ENCODE results near the gene PRX.

Gene PRX

GRCh38 chr19:40394816-40395210, 18.4 kb downstream of the PRX start:
- H4K91ac ChIP-seq (ENCODE audit: low read depth, low read length, poor library complexity): no peak overlapping the region
- H2AFZ ChIP-seq (ENCODE audit: low read length): no peak overlapping the region
- no peaks in the 10 kb centered on the region for H3K9me3 ChIP-seq (replicated peaks in 1 of 2; ENCODE audit: control insufficient read depth in 2 of 2, insufficient read depth in 1 of 2, low read depth in 1 of 2, low read length in 2 of 2)
- H4K8ac ChIP-seq (ENCODE audit: low read depth, low read length): no peak overlapping the region
- H3K27me3 ChIP-seq (ENCODE audit: control insufficient read depth in 3 of 3, insufficient read depth in 3 of 3, low read depth in 1 of 3, low read length in 3 of 3): peaks cover 0 to 5% (median 4%) of the 10 kb centered on the region in 3 experiments
- H3K79me1 ChIP-seq (ENCODE audit: low read depth, low read length): no peaks in the 10 kb centered on the region
- WGBS, 2 donors (ENCODE audit: extremely low coverage in 2 of 2, insufficient read length in 2 of 2, insufficient replicate concordance in 1 of 2): no CpG with 5 or more reads among the region's 13 CpGs
- no peak overlapping the region for H2BK120ac ChIP-seq (ENCODE audit: low read depth, low read length)
- peak overlapping the region; percentile 62 for H2BK15ac ChIP-seq (ENCODE audit: low read length)
- no peak overlapping the region for H3K14ac ChIP-seq (ENCODE audit: low read length)
- peak overlapping the region; percentile 44 for H3K23ac ChIP-seq (ENCODE audit: low read depth, low read length, poor library complexity)
- H2BK12ac ChIP-seq (ENCODE audit: low read length): no peak overlapping the region
- H2AK5ac ChIP-seq (ENCODE audit: low read depth, low read length): peak overlapping the region; percentile 74
- peaks cover 0 to 5% of the 10 kb centered on the region in 2 donors for H3K4me1 ChIP-seq (ENCODE audit: control insufficient read depth in 2 of 2, insufficient read depth in 1 of 2, low read depth in 1 of 2, low read length in 2 of 2)
- DNase-seq (ENCODE audit: low spot score): no peak
- H3K4ac ChIP-seq (ENCODE audit: low read length): no peak overlapping the region
- peak overlapping the region; percentile 2 for H3K18ac ChIP-seq (ENCODE audit: low read length)
- no peak overlapping the region for H3K4me3 ChIP-seq (ENCODE audit: low read length in 2 of 2)
- H2BK5ac ChIP-seq (ENCODE audit: low read length): no peak overlapping the region
- H3K9ac ChIP-seq (ENCODE audit: low read depth, low read length, poor library complexity): peak overlapping the region; percentile 72
- H3K4me2 ChIP-seq (ENCODE audit: insufficient read depth, low read length, poor library complexity, severe bottlenecking): no peak overlapping the region
- H3K27ac ChIP-seq (replicated peaks; ENCODE audit: low read length): no peak overlapping the region
- no peaks in the 10 kb centered on the region for H3K36me3 ChIP-seq (replicated peaks in 1 of 2; ENCODE audit: control insufficient read depth in 2 of 2, insufficient read depth in 2 of 2, low read length in 2 of 2)

- Histone ChIP-seq H2BK5ac (ENCODE audit: low read length) (no peak overlapping the region), H4K91ac (ENCODE audit: low read depth, low read length, poor library complexity) (no peak overlapping the region), H3K4ac (ENCODE audit: low read length) (no peak overlapping the region), H3K23ac (ENCODE audit: low read depth, low read length, poor library complexity) (no peak overlapping the region), H4K8ac (ENCODE audit: low read depth, low read length) (no peak overlapping the region), H2BK12ac (ENCODE audit: low read length) (peak overlapping the region; percentile 68), H3K4me3 (ENCODE audit: low read length in 2 of 2) (no peak overlapping the region), H3K4me2 (ENCODE audit: insufficient read depth, low read length, poor library complexity, severe bottlenecking) (no peak overlapping the region), H2AFZ (ENCODE audit: low read length) (no peak overlapping the region), H3K79me1 (ENCODE audit: low read depth, low read length) (no peaks in the 10 kb centered on the region), H2AK5ac (ENCODE audit: low read depth, low read length) (peak overlapping the region; percentile 74), H3K14ac (ENCODE audit: low read length) (no peak overlapping the region), H3K27me3 (ENCODE audit: control insufficient read depth in 3 of 3, insufficient read depth in 3 of 3, low read depth in 1 of 3, low read length in 3 of 3) (peaks cover 0 to 5% (median 4%) of the 10 kb centered on the region in 3 experiments), H2BK15ac (ENCODE audit: low read length) (peak overlapping the region; percentile 51), H3K18ac (ENCODE audit: low read length) (peak overlapping the region; percentile 2), H3K27ac (replicated peaks; ENCODE audit: low read length) (no peak overlapping the region), H3K9me3 (replicated peaks in 1 of 2; ENCODE audit: control insufficient read depth in 2 of 2, insufficient read depth in 1 of 2, low read depth in 1 of 2, low read length in 2 of 2) (no peaks in the 10 kb centered on the region), H3K9ac (ENCODE audit: low read depth, low read length, poor library complexity) (peak overlapping the region; percentile 50), H2BK120ac (ENCODE audit: low read depth, low read length) (no peak overlapping the region), H3K4me1 (ENCODE audit: control insufficient read depth in 2 of 2, insufficient read depth in 1 of 2, low read depth in 1 of 2, low read length in 2 of 2) (peaks cover 0 to 5% of the 10 kb centered on the region in 2 donors), H3K36me3 (replicated peaks in 1 of 2; ENCODE audit: control insufficient read depth in 2 of 2, insufficient read depth in 2 of 2, low read length in 2 of 2) (no peaks in the 10 kb centered on the region)
- DNase-seq (ENCODE audit: low spot score): no peak
- no CpG with 5 or more reads among the region's 41 CpGs for WGBS, 2 donors (ENCODE audit: extremely low coverage in 2 of 2, insufficient read length in 2 of 2, insufficient replicate concordance in 1 of 2)
Observed at GRCh38 chr19:40393894-40394815, 19.0 kb downstream of the PRX start.

- H3K4me3 ChIP-seq (ENCODE audit: low read length in 2 of 2): no peak overlapping the region
- peak overlapping the region; percentile 5 for H3K18ac ChIP-seq (ENCODE audit: low read length)
- no peak overlapping the region for H2BK120ac ChIP-seq (ENCODE audit: low read depth, low read length)
- H3K36me3 ChIP-seq (replicated peaks in 1 of 2; ENCODE audit: control insufficient read depth in 2 of 2, insufficient read depth in 2 of 2, low read length in 2 of 2): no peaks in the 10 kb centered on the region
- H4K8ac ChIP-seq (ENCODE audit: low read depth, low read length): no peak overlapping the region
- H3K4ac ChIP-seq (ENCODE audit: low read length): no peak overlapping the region
- no peak overlapping the region for H3K27ac ChIP-seq (replicated peaks; ENCODE audit: low read length)
- no peak overlapping the region for H2BK5ac ChIP-seq (ENCODE audit: low read length)
- peaks cover 0 to 5% (median 0%) of the 10 kb centered on the region in 3 experiments for H3K27me3 ChIP-seq (ENCODE audit: control insufficient read depth in 3 of 3, insufficient read depth in 3 of 3, low read depth in 1 of 3, low read length in 3 of 3)
- H2AK5ac ChIP-seq (ENCODE audit: low read depth, low read length): no peak overlapping the region
- H3K4me2 ChIP-seq (ENCODE audit: insufficient read depth, low read length, poor library complexity, severe bottlenecking): no peak overlapping the region
- no peak overlapping the region for H2AFZ ChIP-seq (ENCODE audit: low read length)
- no peak overlapping the region for H2BK15ac ChIP-seq (ENCODE audit: low read length)
- no peak overlapping the region for H2BK12ac ChIP-seq (ENCODE audit: low read length)
- H3K4me1 ChIP-seq (ENCODE audit: control insufficient read depth in 2 of 2, insufficient read depth in 1 of 2, low read depth in 1 of 2, low read length in 2 of 2): no peaks in the 10 kb centered on the region
- H3K79me1 ChIP-seq (ENCODE audit: low read depth, low read length): no peaks in the 10 kb centered on the region
- no peak overlapping the region for H3K23ac ChIP-seq (ENCODE audit: low read depth, low read length, poor library complexity)
- H3K9ac ChIP-seq (ENCODE audit: low read depth, low read length, poor library complexity): no peak overlapping the region
- H3K14ac ChIP-seq (ENCODE audit: low read length): no peak overlapping the region
- H4K91ac ChIP-seq (ENCODE audit: low read depth, low read length, poor library complexity): no peak overlapping the region
- no peak for DNase-seq (ENCODE audit: low spot score)
- H3K9me3 ChIP-seq (replicated peaks in 1 of 2; ENCODE audit: control insufficient read depth in 2 of 2, insufficient read depth in 1 of 2, low read depth in 1 of 2, low read length in 2 of 2): no peaks in the 10 kb centered on the region
- WGBS, 2 donors (ENCODE audit: extremely low coverage in 2 of 2, insufficient read length in 2 of 2, insufficient replicate concordance in 1 of 2): no CpG with 5 or more reads among the region's 9 CpGs
Observed at GRCh38 chr19:40392894-40393517, 20.2 kb downstream of the PRX start.

- H3K18ac ChIP-seq (ENCODE audit: low read length): peak overlapping the region; percentile 7
- no CpG with 5 or more reads among the region's 8 CpGs for WGBS, 2 donors (ENCODE audit: extremely low coverage in 2 of 2, insufficient read length in 2 of 2, insufficient replicate concordance in 1 of 2)
Observed at GRCh38 chr19:40392123-40392522, 21.1 kb downstream of the PRX start.

More at GRCh38 chr19:40392123-40392522, 21.1 kb downstream of the PRX start:
- Histone ChIP-seq H3K27me3 (ENCODE audit: control insufficient read depth in 3 of 3, insufficient read depth in 3 of 3, low read depth in 1 of 3, low read length in 3 of 3) (peaks cover 0 to 5% (median 0%) of the 10 kb centered on the region in 3 experiments), H2AFZ (ENCODE audit: low read length) (no peak overlapping the region), H3K27ac (replicated peaks; ENCODE audit: low read length) (no peak overlapping the region), H3K23ac (ENCODE audit: low read depth, low read length, poor library complexity) (no peak overlapping the region), H3K4ac (ENCODE audit: low read length) (no peak overlapping the region), H3K14ac (ENCODE audit: low read length) (no peak overlapping the region), H2AK5ac (ENCODE audit: low read depth, low read length) (no peak overlapping the region), H4K8ac (ENCODE audit: low read depth, low read length) (no peak overlapping the region), H3K9me3 (replicated peaks in 1 of 2; ENCODE audit: control insufficient read depth in 2 of 2, insufficient read depth in 1 of 2, low read depth in 1 of 2, low read length in 2 of 2) (no peaks in the 10 kb centered on the region), H3K4me2 (ENCODE audit: insufficient read depth, low read length, poor library complexity, severe bottlenecking) (no peak overlapping the region), H3K36me3 (replicated peaks in 1 of 2; ENCODE audit: control insufficient read depth in 2 of 2, insufficient read depth in 2 of 2, low read length in 2 of 2) (no peaks in the 10 kb centered on the region), H3K79me1 (ENCODE audit: low read depth, low read length) (no peaks in the 10 kb centered on the region), H2BK12ac (ENCODE audit: low read length) (no peak overlapping the region), H3K9ac (ENCODE audit: low read depth, low read length, poor library complexity) (no peak overlapping the region), H4K91ac (ENCODE audit: low read depth, low read length, poor library complexity) (no peak overlapping the region), H2BK5ac (ENCODE audit: low read length) (no peak overlapping the region), H3K4me1 (ENCODE audit: control insufficient read depth in 2 of 2, insufficient read depth in 1 of 2, low read depth in 1 of 2, low read length in 2 of 2) (no peaks in the 10 kb centered on the region), H2BK15ac (ENCODE audit: low read length) (no peak overlapping the region), H3K4me3 (ENCODE audit: low read length in 2 of 2) (no peak overlapping the region), H2BK120ac (ENCODE audit: low read depth, low read length) (no peak overlapping the region)
- DNase-seq (ENCODE audit: low spot score): no peak

All from neuronal stem cell (in vitro differentiated cells).